Muscle layer of duodenum (tissue), 2 donors: Measurements from ENCODE around the gene ASB3.
"Not testable (repeated sequence)": the region's sequence is repeated elsewhere in the genome, so short reads cannot be mapped to it uniquely, and the experiment has no call there.

Experiments
- H3K27ac ChIP-seq: one replicate; pipeline ENCODE4 v1.7.0; 2013; ENCODE audit warnings: mild to moderate bottlenecking, low read length
- H3K27me3 ChIP-seq: one replicate; pipeline ENCODE4 v1.7.0; 2013; ENCODE audit warnings: low read depth, mild to moderate bottlenecking, control low read depth, low read length
- H3K36me3 ChIP-seq, 2 donors: one replicate each; pipeline ENCODE4 v1.7.0; 2013; ENCODE audit warnings: low read length in 2 of 2, control low read depth in 1 of 2, mild to moderate bottlenecking in 1 of 2; ENCODE audit not compliant: insufficient read depth in 2 of 2, control insufficient read depth in 1 of 2
- H3K4me1 ChIP-seq, 2 donors: one replicate each; pipeline ENCODE4 v1.7.0; 2013; ENCODE audit warnings: low read length in 2 of 2, mild to moderate bottlenecking in 2 of 2, control low read depth in 1 of 2, moderate library complexity in 1 of 2; ENCODE audit not compliant: insufficient read depth in 2 of 2, control insufficient read depth in 1 of 2
- H3K4me3 ChIP-seq, 2 donors: one replicate each; pipeline ENCODE4 v1.7.0; 2013; ENCODE audit warnings: low read length in 2 of 2, low read depth in 1 of 2, mild to moderate bottlenecking in 1 of 2
- H3K9me3 ChIP-seq, 2 donors: one replicate each; pipeline ENCODE4 v1.7.0; 2013; ENCODE audit warnings: low read length in 2 of 2, control low read depth in 1 of 2, mild to moderate bottlenecking in 1 of 2; ENCODE audit not compliant: control insufficient read depth in 1 of 2
- donor health status: healthy.

Gene ASB3

DNA sequence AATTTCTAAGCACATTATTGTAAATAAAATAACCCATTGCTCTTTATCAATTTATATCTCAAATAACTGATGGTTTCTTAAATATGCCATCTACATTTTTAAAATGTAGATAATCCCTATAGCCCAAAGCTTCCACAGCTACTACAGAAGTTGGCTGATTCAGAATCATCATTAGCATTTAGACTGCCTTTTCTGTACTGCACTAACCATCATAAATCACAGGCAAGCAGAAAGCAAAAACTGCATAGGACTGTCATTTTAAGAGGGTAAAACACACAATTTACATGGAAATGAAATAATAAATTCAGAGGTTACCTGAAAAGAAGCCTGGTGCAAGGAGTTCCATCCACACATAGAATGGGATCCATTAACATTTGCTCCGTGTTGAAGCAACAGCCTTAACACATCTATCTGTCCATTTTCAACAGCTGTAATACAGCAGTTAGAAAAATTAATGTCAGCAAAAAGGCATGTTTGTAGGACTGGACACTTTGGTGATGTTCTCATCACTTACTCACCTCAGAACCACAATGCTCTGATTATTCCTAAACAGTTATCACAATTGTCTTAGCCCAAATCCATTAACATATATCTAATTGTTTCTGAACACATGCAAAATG, 57.5 kb downstream of the ASB3 start:
- Histone ChIP-seq H3K36me3 (peaks cover 5 to 8% of the 10 kb centered on the region in 2 donors), H3K4me1 (no peaks in the 10 kb centered on the region), H3K9me3 (no peaks in the 10 kb centered on the region), H3K27me3 (no peaks in the 10 kb centered on the region), H3K27ac (no peak overlapping the region), H3K4me3 (no peak overlapping the region)

DNA sequence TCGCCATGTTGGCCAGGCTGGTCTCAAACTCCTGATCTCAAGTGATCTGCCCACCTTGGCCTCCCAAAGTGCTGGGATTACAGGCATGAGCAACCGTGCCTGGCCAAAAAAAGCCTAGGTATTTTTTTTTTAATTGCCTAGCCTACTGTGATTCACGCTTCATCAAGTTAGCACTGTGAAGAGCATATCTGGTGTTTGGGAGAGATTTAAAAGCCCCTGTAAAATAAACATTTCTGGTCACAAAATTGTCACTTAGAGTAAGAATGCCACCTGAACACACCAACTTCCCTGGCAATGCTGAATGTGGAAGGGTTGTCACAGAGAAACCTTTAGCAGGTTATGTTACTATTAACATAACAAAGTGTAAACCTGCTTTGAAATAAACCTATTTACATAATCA, 58.8 kb downstream of the ASB3 start:
- Histone ChIP-seq H3K27ac (no peak overlapping the region), H3K4me1 (no peaks in the 10 kb centered on the region), H3K4me3 (no peak overlapping the region), H3K36me3 (peaks cover 5 to 8% of the 10 kb centered on the region in 2 donors), H3K9me3 (no peaks in the 10 kb centered on the region), H3K27me3 (no peaks in the 10 kb centered on the region)

DNA sequence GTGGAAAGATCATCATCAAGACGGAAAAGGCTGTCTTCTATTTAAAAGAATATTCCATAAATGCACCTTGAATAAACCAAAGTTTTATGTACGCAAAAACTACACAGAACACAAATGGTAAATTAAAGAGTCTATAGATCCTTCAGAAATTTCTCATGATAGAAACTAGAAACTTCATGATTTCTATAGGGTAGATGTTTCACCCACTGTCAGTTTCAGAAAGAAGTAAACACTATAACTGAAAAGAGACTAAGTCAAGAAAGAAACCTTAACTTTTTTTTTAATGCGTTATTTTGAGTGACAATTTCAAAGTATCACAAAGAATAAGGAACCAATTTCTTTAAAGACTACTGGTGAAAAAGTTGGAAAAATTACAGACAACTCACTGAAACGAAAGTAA, 61.1 kb downstream of the ASB3 start:
- Histone ChIP-seq H3K36me3 (peaks cover 5 to 8% of the 10 kb centered on the region in 2 donors), H3K4me1 (no peaks in the 10 kb centered on the region), H3K27ac (no peak overlapping the region), H3K27me3 (no peaks in the 10 kb centered on the region), H3K4me3 (no peak overlapping the region), H3K9me3 (no peaks in the 10 kb centered on the region)

DNA sequence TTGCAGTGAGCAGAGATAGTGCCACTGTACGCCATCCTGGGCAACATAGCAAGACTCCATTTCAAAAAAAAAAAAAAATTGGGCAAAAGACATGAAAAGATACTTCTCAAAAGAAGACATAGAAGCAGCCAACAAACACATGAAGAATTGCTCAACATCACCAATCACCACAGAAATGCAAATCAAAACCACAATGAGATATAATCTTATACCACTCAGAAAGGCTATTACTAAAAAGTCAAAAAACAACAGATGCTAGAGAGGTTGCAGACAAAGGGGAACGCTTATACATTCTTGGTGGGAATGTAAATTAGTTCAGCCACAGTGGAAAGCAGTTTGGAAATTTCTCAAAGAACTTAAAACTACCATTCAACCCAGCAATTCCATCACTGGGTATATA, 62.2 kb downstream of the ASB3 start:
- Histone ChIP-seq H3K36me3 (peaks cover 0 to 8% of the 10 kb centered on the region in 2 donors), H3K9me3 (no peaks in the 10 kb centered on the region), H3K27me3 (no peaks in the 10 kb centered on the region), H3K4me3 (no peak overlapping the region), H3K4me1 (no peaks in the 10 kb centered on the region), H3K27ac (no peak overlapping the region)

DNA sequence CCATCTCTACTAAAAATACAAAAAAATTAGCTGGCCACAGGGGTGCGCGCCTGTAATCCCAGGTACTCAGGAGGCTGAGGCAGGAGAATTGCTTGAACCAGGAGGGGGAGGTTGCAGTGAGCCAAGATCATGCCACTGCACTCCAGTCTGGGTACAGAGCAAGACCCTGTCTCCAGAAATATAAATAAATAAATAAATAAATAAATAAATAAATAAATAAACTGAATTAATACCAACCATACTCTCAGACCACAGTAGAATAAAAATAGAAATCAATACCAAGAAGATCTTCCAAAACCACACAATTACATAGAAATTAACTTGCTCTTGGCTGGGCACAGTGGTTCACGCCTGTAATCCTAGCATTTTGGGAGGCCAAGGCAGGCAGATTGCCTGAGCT, 65.8 kb downstream of the ASB3 start:
- H3K27ac ChIP-seq, H3K36me3 ChIP-seq, H3K9me3 ChIP-seq: not testable (repeated sequence)

DNA sequence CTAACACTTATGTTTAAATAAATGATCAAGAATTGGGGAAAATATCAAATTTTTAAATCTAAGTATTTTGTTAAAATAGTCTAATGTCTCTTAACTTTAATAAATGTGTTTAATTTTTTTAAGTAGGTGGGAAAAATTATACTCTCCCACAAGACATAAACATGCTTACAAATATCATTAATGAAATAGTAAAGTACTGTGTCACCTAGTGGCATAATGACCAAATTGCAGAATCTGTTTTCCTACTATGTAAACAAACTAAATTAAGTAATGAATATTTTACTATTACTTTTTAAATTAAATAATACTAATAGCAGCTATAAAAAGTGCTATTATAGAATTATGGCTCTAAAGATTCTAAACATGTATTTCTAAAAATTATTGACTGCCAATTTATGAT, 71.2 kb downstream of the ASB3 start:
- no peaks in the 10 kb centered on the region for H3K9me3 ChIP-seq
- H3K4me1 ChIP-seq = no peaks in the 10 kb centered on the region
- no peak overlapping the region for H3K27ac ChIP-seq
- H3K4me3 ChIP-seq = no peak overlapping the region
- H3K36me3 ChIP-seq = peaks cover 5 to 6% of the 10 kb centered on the region in 2 donors
- H3K27me3 ChIP-seq = no peaks in the 10 kb centered on the region

More for the DNA sequence above, 65.8 kb downstream of the ASB3 start:
- not testable (repeated sequence) for H3K4me3 ChIP-seq, H3K27me3 ChIP-seq, H3K4me1 ChIP-seq

DNA sequence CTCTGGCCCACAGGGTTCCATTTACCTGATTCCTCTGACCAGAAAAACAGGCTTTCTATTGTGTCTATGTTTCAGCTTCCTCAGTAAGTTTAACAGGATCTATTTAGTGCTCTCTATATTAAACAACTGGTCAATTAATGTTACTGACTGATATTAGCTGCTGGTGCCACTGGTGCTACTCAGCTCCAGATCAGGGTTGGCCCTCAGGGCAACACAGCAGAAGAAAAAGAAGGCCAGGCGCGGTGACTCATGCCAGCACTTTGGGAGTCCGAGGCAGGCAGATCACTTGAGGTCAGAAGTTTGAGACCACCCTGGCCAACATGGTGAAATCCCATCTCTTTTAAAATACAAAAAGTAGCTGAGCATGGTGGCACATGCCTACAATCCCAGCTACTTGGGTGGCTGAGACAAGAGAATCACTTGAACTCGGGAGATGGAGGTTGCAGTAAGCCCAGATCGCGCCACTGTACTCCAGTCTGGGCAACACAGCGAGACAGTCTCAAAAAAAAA, 75.4 kb downstream of the ASB3 start:
- Histone ChIP-seq H3K27me3 (no peaks in the 10 kb centered on the region), H3K4me1 (no peaks in the 10 kb centered on the region), H3K27ac (no peak overlapping the region), H3K9me3 (peaks cover 0 to 6% of the 10 kb centered on the region in 2 donors), H3K36me3 (peaks cover 12 to 26% of the 10 kb centered on the region in 2 donors), H3K4me3 (no peak overlapping the region)

DNA sequence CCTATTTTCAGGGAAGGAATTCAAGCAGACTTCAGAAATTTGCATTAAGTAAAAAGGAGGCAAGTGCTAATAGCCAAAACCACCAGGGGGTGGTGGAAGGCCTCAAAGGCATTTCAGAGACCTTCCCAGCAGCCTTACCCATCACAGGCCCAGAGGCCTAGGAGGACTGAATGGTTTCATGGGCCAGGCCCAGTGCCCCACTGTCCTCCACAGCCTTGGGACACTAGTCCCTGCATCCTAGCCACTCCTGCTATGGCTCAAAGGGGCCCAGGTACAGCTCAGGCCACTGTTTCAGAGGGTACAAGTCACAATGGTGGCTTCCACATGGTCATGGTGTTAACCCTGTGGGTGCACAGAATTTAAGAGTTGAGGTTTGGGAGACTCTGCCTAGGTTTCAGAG, 77.8 kb downstream of the ASB3 start:
- H3K9me3 ChIP-seq = peaks cover 0 to 6% of the 10 kb centered on the region in 2 donors
- no peaks in the 10 kb centered on the region for H3K27me3 ChIP-seq
- peaks cover 9 to 24% of the 10 kb centered on the region in 2 donors for H3K36me3 ChIP-seq
- no peaks in the 10 kb centered on the region for H3K4me1 ChIP-seq
- no peak overlapping the region for H3K27ac ChIP-seq
- H3K4me3 ChIP-seq = no peak overlapping the region

DNA sequence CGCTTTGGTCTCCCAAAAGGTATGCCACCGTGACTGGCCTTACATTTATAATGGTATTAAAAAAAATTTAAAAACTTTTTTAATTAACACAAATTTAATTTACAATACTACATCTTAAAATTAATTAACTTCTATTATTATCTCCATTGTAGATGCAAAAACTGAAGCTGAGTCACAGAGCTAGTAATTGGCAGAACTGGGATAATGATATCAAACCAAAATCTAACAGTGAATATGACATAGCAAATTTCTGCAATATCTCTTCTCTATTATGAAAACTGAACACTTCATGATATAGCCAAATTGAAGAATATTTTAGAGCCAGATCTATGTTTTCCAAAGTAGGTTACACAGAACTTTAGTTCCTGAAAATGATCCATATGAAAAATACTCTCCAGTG, 85.5 kb downstream of the ASB3 start:
- Histone ChIP-seq H3K4me3 (no peak overlapping the region), H3K27ac (no peak overlapping the region), H3K4me1 (no peaks in the 10 kb centered on the region), H3K9me3 (no peaks in the 10 kb centered on the region), H3K27me3 (no peaks in the 10 kb centered on the region), H3K36me3 (peaks cover 0 to 10% of the 10 kb centered on the region in 2 donors)

DNA sequence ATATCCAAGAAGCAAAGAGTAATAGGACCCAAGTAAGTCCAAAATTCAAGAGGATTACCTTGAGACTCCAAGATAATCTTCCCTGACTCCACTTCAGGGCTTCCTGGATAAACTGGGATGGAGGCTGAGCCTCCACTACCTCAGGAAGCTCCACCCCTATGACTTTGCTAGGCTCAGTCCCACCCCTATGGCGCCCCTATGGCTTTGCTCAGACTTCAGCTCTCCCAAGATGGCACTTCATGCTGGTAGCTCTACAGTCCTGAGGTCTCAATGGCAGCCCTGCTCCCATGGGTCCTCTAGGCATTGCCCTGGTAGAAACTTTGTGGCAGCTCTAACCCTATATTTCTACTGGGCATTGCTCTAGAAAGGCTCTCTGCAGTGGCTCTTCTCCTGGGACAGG, 89.1 kb downstream of the ASB3 start:
- no peaks in the 10 kb centered on the region for H3K4me1 ChIP-seq
- H3K27ac ChIP-seq = no peak overlapping the region
- H3K9me3 ChIP-seq = no peaks in the 10 kb centered on the region
- peaks cover 0 to 10% of the 10 kb centered on the region in 2 donors for H3K36me3 ChIP-seq
- H3K27me3 ChIP-seq = no peaks in the 10 kb centered on the region
- no peak overlapping the region for H3K4me3 ChIP-seq

DNA sequence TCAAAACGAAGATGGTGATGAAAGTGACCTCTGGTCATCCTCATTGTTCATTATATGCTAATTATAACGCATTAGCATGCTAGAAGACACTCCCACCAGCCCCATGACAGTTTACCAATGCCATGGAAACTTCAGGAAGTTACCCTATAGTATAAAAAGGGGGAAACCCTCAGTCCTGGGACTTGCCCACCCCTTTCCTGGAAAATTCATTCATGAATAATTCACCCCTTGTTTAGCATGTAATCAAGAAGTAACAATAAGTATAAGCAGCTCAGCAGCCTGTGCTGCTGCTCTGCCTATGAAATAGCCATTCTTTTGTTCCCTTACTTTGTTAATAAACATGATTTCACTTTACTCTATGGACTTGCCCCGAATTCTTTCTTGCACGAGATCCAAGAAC, 89.7 kb downstream of the ASB3 start:
- Histone ChIP-seq H3K27ac (no peak overlapping the region), H3K27me3 (no peaks in the 10 kb centered on the region), H3K36me3 (peaks cover 0 to 10% of the 10 kb centered on the region in 2 donors), H3K9me3 (no peaks in the 10 kb centered on the region), H3K4me1 (no peaks in the 10 kb centered on the region), H3K4me3 (no peak overlapping the region)

DNA sequence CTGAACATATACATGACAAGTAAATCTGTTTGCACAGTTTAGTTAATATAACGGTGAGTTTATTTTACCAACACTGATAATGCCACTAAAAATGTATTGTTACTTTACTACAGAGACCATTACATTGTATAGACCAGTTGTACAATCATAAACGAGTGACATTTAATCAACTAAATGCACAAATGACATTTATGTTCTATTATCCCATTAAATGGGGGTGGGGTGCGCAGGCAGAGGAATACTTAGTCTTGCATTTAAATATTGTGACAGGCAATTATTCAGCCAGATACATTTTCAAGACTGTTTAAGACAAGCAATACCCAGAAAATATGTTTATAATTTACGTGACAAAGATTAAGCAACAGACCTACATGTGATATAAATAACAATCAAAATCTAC, 91.2 kb downstream of the ASB3 start:
- no peak overlapping the region for H3K27ac ChIP-seq
- no peaks in the 10 kb centered on the region for H3K27me3 ChIP-seq
- peaks cover 0 to 10% of the 10 kb centered on the region in 2 donors for H3K36me3 ChIP-seq
- H3K4me3 ChIP-seq = no peak overlapping the region
- H3K4me1 ChIP-seq = no peaks in the 10 kb centered on the region
- no peaks in the 10 kb centered on the region for H3K9me3 ChIP-seq
